H4 (cell line): ENCODE measurements around the gene TMEM40. TPM values are rescaled to one million over a fixed set of nuclear protein-coding genes. Genes with fewer than 3 reads are reported as not detected.
"Not testable (repeated sequence)": the region's sequence is repeated elsewhere in the genome, so short reads cannot be mapped to it uniquely, and the experiment has no call there.

Source experiments
- DNase-seq: peaks from one replicate; pipeline ENCODE4 v3.0.0-alpha.2; 2015; ENCODE audit warnings: low spot score
- total RNA-seq: library from RNA; depleted of rRNA; stranded (reverse); fragments of >200 nt; shearing (Covaris generic); gene quantifications from 2 replicates; pipeline ENCODE4 v1.2.3, GENCODE V29; 2014

The TMEM40 gene
- total RNA-seq, 1 experiment from 2014 or later = 0.10 TPM

- no peak for DNase-seq
Observed at GRCh38 chr3:12719541-12719940, 39.5 kb downstream of the TMEM40 start.

- no peak for DNase-seq
Observed at GRCh38 chr3:12716605-12717151, 42.4 kb downstream of the TMEM40 start.

GRCh38 chr3:12714278-12714677, 44.8 kb downstream of the TMEM40 start:
- DNase-seq = no peak

- DNase-seq = no peak
Observed at GRCh38 chr3:12710062-12710461, 49.0 kb downstream of the TMEM40 start.

GRCh38 chr3:12709334-12709733, 49.7 kb downstream of the TMEM40 start:
- no peak for DNase-seq

- DNase-seq = peak; percentile 41
Observed at GRCh38 chr3:12708584-12709192, 50.4 kb downstream of the TMEM40 start.

- DNase-seq = no peak
Observed at GRCh38 chr3:12707449-12707848, 51.6 kb downstream of the TMEM40 start.

- DNase-seq = peak; percentile 72
Observed at GRCh38 chr3:12706504-12707253, 52.4 kb downstream of the TMEM40 start.

- DNase-seq = no peak
Observed at GRCh38 chr3:12705981-12706380, 53.1 kb downstream of the TMEM40 start.

- DNase-seq = no peak
Observed at GRCh38 chr3:12705374-12705926, 53.6 kb downstream of the TMEM40 start.

GRCh38 chr3:12702501-12702900, 56.6 kb downstream of the TMEM40 start:
- DNase-seq = no peak

GRCh38 chr3:12701601-12702000, 57.5 kb downstream of the TMEM40 start:
- DNase-seq = not testable (repeated sequence)

GRCh38 chr3:12700800-12701199, 58.3 kb downstream of the TMEM40 start:
- DNase-seq = no peak

GRCh38 chr3:12695916-12696315, 63.1 kb downstream of the TMEM40 start:
- DNase-seq = no peak

- DNase-seq = no peak
Observed at GRCh38 chr3:12695112-12695511, 63.9 kb downstream of the TMEM40 start.

GRCh38 chr3:12692444-12692843, 66.6 kb downstream of the TMEM40 start:
- DNase-seq = no peak

- DNase-seq = no peak
Observed at GRCh38 chr3:12689997-12690711, 68.9 kb downstream of the TMEM40 start.

- no peak for DNase-seq
Observed at GRCh38 chr3:12687948-12688347, 71.1 kb downstream of the TMEM40 start.

- no peak for DNase-seq
Observed at GRCh38 chr3:12686096-12686495, 73.0 kb downstream of the TMEM40 start.
